ENCODE measurements around the gene LRRC28. TPM values are rescaled to one million over a fixed set of nuclear protein-coding genes. Genes with fewer than 3 reads are reported as not detected.

Gene LRRC28
- total RNA-seq, 1 donor from 2014 or later = 26.9 TPM

- DNase-seq (ENCODE audit: extremely low spot score, unreplicated experiment) = no peak
- Mint-ChIP-seq H3K27ac (no peak overlapping the region), H3K9me3 (no peaks in the 10 kb centered on the region), H3K4me3 (peak overlapping the region; percentile 46), H3K27me3 (no peaks in the 10 kb centered on the region), H3K4me1 (ENCODE audit: unreplicated experiment) (peaks cover 12% of the 10 kb centered on the region), H3K36me3 (no peaks in the 10 kb centered on the region)
- no peak for TF ChIP-seq CTCF (conservative IDR thresholded peaks at IDR 0.05)
These were observed 55.5 kb downstream of the LRRC28 start for GRCh38 chr15:99306694-99307338.

DNA sequence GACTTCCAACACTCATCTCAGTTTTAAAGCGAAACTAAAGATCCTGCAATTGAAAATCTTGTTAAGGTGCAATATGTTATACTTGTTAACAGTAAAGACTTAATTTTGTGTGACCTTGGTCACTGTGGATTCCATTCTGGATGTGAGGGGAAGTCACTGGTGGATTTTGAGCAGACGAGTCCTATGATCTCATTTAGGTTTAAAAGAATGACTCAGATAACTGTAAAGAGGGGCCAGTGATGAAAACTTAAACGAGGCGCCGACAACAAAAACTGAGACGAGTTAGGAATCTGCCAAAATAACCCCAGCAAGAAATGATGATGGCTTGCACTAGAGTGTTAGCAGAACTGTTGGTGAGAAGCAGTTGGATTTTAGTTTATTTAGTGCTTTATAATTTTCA, 56.5 kb downstream of the LRRC28 start:
- no peak for DNase-seq (ENCODE audit: extremely low spot score, unreplicated experiment)
- Mint-ChIP-seq H3K9me3 (peaks cover 2% of the 10 kb centered on the region), H3K4me1 (ENCODE audit: unreplicated experiment) (peaks cover 12% of the 10 kb centered on the region), H3K4me3 (no peak overlapping the region), H3K27ac (no peak overlapping the region), H3K27me3 (no peaks in the 10 kb centered on the region), H3K36me3 (peaks cover 1% of the 10 kb centered on the region)
- TF ChIP-seq CTCF (conservative IDR thresholded peaks at IDR 0.05) = no peak

GRCh38 chr15:99310745-99311144, 59.5 kb downstream of the LRRC28 start:
- H3K27ac Mint-ChIP-seq = no peak overlapping the region
- H3K4me3 Mint-ChIP-seq = no peak overlapping the region
- peaks cover 11% of the 10 kb centered on the region for H3K36me3 Mint-ChIP-seq
- peaks cover 8% of the 10 kb centered on the region for H3K9me3 Mint-ChIP-seq
- no peak for DNase-seq (ENCODE audit: extremely low spot score, unreplicated experiment)
- H3K4me1 Mint-ChIP-seq (ENCODE audit: unreplicated experiment) = peaks cover 12% of the 10 kb centered on the region
- no peak for TF ChIP-seq CTCF (conservative IDR thresholded peaks at IDR 0.05)
- no peaks in the 10 kb centered on the region for H3K27me3 Mint-ChIP-seq

- no peak overlapping the region for H3K4me3 Mint-ChIP-seq
- H3K27ac Mint-ChIP-seq = no peak overlapping the region
- no peaks in the 10 kb centered on the region for H3K27me3 Mint-ChIP-seq
- H3K36me3 Mint-ChIP-seq = peaks cover 11% of the 10 kb centered on the region
- peaks cover 8% of the 10 kb centered on the region for H3K9me3 Mint-ChIP-seq
- peaks cover 5% of the 10 kb centered on the region for H3K4me1 Mint-ChIP-seq (ENCODE audit: unreplicated experiment)
- no peak for TF ChIP-seq CTCF (conservative IDR thresholded peaks at IDR 0.05)
- DNase-seq (ENCODE audit: extremely low spot score, unreplicated experiment) = no peak
These were observed 60.9 kb downstream of the LRRC28 start for GRCh38 chr15:99312228-99312627.

DNA sequence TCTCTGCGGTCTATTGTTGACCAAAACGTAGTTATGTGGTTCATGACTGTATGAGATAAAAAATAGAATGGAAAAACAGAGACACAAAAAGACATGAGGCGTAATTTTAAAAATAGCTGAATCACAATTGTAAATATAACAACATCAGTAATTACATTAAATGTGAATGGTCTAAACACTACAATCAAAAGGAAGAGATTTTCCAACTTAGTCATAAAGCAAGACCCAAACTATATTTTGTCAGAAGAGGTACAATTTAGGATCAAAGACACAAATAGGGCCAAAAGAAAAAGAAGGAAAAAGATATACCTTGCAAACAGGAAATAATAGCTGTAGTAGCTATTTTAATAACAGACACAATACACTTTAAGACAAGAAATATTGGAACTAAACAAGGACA, 61.5 kb downstream of the LRRC28 start:
- Mint-ChIP-seq H3K27ac (no peak overlapping the region), H3K9me3 (peaks cover 8% of the 10 kb centered on the region), H3K4me3 (no peak overlapping the region), H3K4me1 (ENCODE audit: unreplicated experiment) (no peaks in the 10 kb centered on the region), H3K36me3 (peaks cover 11% of the 10 kb centered on the region), H3K27me3 (no peaks in the 10 kb centered on the region)
- no peak for TF ChIP-seq CTCF (conservative IDR thresholded peaks at IDR 0.05)
- DNase-seq (ENCODE audit: extremely low spot score, unreplicated experiment) = no peak

Data from type B pancreatic cell (in vitro differentiated cells).